Endothelial cell of umbilical vein (primary cell): Measurements from ENCODE around the gene HTRA3. TPM values are rescaled to one million over a fixed set of nuclear protein-coding genes. Genes with fewer than 3 reads are reported as not detected.

Source experiments
- BruUV-seq: library from RNA; stranded (reverse); fragments of 400-500 nt; replicated peaks from 2 replicates; lab custom pipeline; 2021; lab: Mats Ljungman, UMichigan
- CTCF ChIA-PET: fragments of 300-600, 350-600 bp; sonication (Branson Sonifier 250); formaldehyde crosslinking; loops from one replicate; lab custom pipeline; 2021; ENCODE audit warnings: antibody characterized with exemption, inconsistent platforms; lab: Charles Lee
- POLR2A ChIA-PET: fragments of 300-600, 350-600 bp; sonication (Branson Sonifier 250); formaldehyde crosslinking; loops from one replicate; lab custom pipeline; 2021; ENCODE audit warnings: antibody characterized with exemption, inconsistent platforms; lab: Charles Lee
- DNase-seq: peaks from one replicate; pipeline ENCODE4 v3.0.0-alpha.2; 2011; ENCODE audit warnings: low read depth, low spot score
- FAIRE-seq: peaks from 2 replicates; lab custom pipeline; 2011; peaks lifted over from hg19 to GRCh38; lab: Jason Lieb, UNC
- H2AFZ ChIP-seq: 2 replicates; pipeline ENCODE4 v1.6.0; 2012; ENCODE audit warnings: low read depth, low read length, control low read depth, inconsistent platforms
- H3K27ac ChIP-seq: 2 replicates; pipeline ENCODE4 v1.5.1; 2011; ENCODE audit warnings: low read depth, mild to moderate bottlenecking, control low read depth, low read length, moderate library complexity; ENCODE audit not compliant: insufficient read depth
- H3K27me3 ChIP-seq, 2 experiments: 2 replicates each; pipeline versions ENCODE4 v1.6.0 to v1.6.1; 2011; ENCODE audit warnings: low read length in 2 of 2, mixed read lengths in 1 of 2; ENCODE audit not compliant: control insufficient read depth in 2 of 2, insufficient read depth in 2 of 2
- H3K36me3 ChIP-seq, 2 experiments: 2 replicates in 1 of 2; 3 replicates in 1 of 2; pipeline ENCODE4 v1.5.1; 2011; ENCODE audit warnings: low read length in 2 of 2, mild to moderate bottlenecking in 1 of 2, moderate library complexity in 1 of 2; ENCODE audit not compliant: control insufficient read depth in 2 of 2, insufficient read depth in 2 of 2; ENCODE audit errors: extremely low read depth in 1 of 2
- H3K4me1 ChIP-seq: 3 replicates; pipeline ENCODE4 v1.5.1; 2011; ENCODE audit warnings: mild to moderate bottlenecking, low read length; ENCODE audit not compliant: control insufficient read depth, insufficient read depth; ENCODE audit errors: extremely low read depth
- H3K4me2 ChIP-seq: 2 replicates; pipeline ENCODE4 v1.6.1; 2011; ENCODE audit warnings: low read length, control low read depth, mixed read lengths; ENCODE audit not compliant: insufficient read depth
- H3K4me3 ChIP-seq, 3 experiments: fragments of 200-600 bp in 1 of 3; sonication (generic), shearing (Covaris generic) in 1 of 3; replicated peaks in 1 of 3; 2 replicates each; pipeline ENCODE4 v1.5.1; 2011 to 2016; ENCODE audit warnings: control low read depth in 3 of 3, low read length in 3 of 3, mild to moderate bottlenecking in 2 of 3, inconsistent platforms in 1 of 3, low read depth in 1 of 3, moderate library complexity in 1 of 3; ENCODE audit not compliant: insufficient read depth in 1 of 3
- H3K79me2 ChIP-seq: 2 replicates; pipeline ENCODE4 v1.6.0; 2012; ENCODE audit warnings: low read length, inconsistent platforms; ENCODE audit not compliant: control insufficient read depth, insufficient read depth
- H3K9ac ChIP-seq: replicated peaks from 2 replicates; pipeline ENCODE3; 2011; ENCODE audit warnings: low read length, control low read depth; ENCODE audit not compliant: insufficient read depth; ENCODE audit errors: extremely low read depth
- H3K9me1 ChIP-seq: replicated peaks from 3 replicates; pipeline ENCODE4 v1.6.0; 2011; ENCODE audit warnings: mild to moderate bottlenecking, low read length; ENCODE audit not compliant: control insufficient read depth, insufficient read depth; ENCODE audit errors: extremely low read depth
- H3K9me3 ChIP-seq: replicated peaks from 2 replicates; pipeline ENCODE4 v1.5.1; 2012; ENCODE audit warnings: low read length, inconsistent platforms; ENCODE audit not compliant: control insufficient read depth, insufficient read depth
- H4K20me1 ChIP-seq: replicated peaks from 2 replicates; pipeline ENCODE3; 2011; ENCODE audit warnings: mild to moderate bottlenecking, low read length; ENCODE audit not compliant: control insufficient read depth, insufficient read depth; ENCODE audit errors: extremely low read depth
- EZH2 ChIP-seq: IDR thresholded peaks from 2 replicates; pipeline ENCODE4 v1.6.1; 2012; ENCODE audit warnings: borderline replicate concordance, low read depth, mild to moderate bottlenecking, moderate library complexity, low read length, inconsistent platforms; ENCODE audit not compliant: severe bottlenecking
- FOS ChIP-seq: IDR thresholded peaks from 2 replicates; pipeline ENCODE4 v1.6.1; 2011; ENCODE audit warnings: mild to moderate bottlenecking, low read length, moderate library complexity, borderline replicate concordance; ENCODE audit not compliant: insufficient read depth
- GATA2 ChIP-seq: IDR thresholded peaks from 2 replicates; pipeline ENCODE4 v1.7.0; 2011; ENCODE audit warnings: low read depth, mild to moderate bottlenecking, moderate library complexity, mixed read lengths, low read length; ENCODE audit not compliant: insufficient read length, insufficient read depth
- JUN ChIP-seq: IDR thresholded peaks from 2 replicates; pipeline ENCODE4 v1.6.1; 2011; ENCODE audit warnings: borderline replicate concordance, low read depth; ENCODE audit not compliant: insufficient read length, insufficient read depth
- MAX ChIP-seq: IDR thresholded peaks from 2 replicates; pipeline ENCODE4 v1.6.1; 2011; ENCODE audit not compliant: insufficient read depth, insufficient read length
- MYC ChIP-seq: IDR thresholded peaks from one replicate; pipeline ENCODE4 v1.6.1; 2011; ENCODE audit warnings: mild to moderate bottlenecking, low read depth, low read length
- POLR2AphosphoS5 ChIP-seq: IDR thresholded peaks from 2 replicates; pipeline ENCODE4 v1.6.1; 2012; ENCODE audit warnings: low read depth, mild to moderate bottlenecking, control low read depth, low read length, moderate library complexity; ENCODE audit not compliant: insufficient read depth
- dilution Hi-C: fragments of 300-500 bp; cut with MboI; formaldehyde crosslinking; loops from one replicate; pipeline ENCODE4 v1.15.0; 2019; ENCODE audit warnings: low sequenced_read_pairs; ENCODE audit not compliant: extremely low pct_ligation_motif_present
- intact Hi-C: fragments of 100-400 bp; cut with micrococcal nuclease; formaldehyde crosslinking; loops from one replicate; pipeline ENCODE4 v1.10.0; 2022
- polyA plus RNA-seq, 4 experiments: library from polyadenylated mRNA; depleted of rRNA in 3 of 4; stranded (reverse) in 3 of 4; unstranded in 1 of 4; fragments of >200 nt; gene quantifications; 2 replicates each; pipeline versions ENCODE4 v1.2.1 to v1.2.3, GENCODE V29; 2011 to 2012; ENCODE audit warnings: missing spikeins in 1 of 4
- total RNA-seq: library from RNA; stranded (reverse); gene quantifications from 2 replicates; pipeline ENCODE4 v1.2.3, GENCODE V29; 2021

HTRA3 gene
- total and polyA plus RNA-seq, 2 donors (not counting 3 experiments of a cell fraction or from before 2014, with no cell fraction given), result 9.0 to 12.0 TPM

DNA sequence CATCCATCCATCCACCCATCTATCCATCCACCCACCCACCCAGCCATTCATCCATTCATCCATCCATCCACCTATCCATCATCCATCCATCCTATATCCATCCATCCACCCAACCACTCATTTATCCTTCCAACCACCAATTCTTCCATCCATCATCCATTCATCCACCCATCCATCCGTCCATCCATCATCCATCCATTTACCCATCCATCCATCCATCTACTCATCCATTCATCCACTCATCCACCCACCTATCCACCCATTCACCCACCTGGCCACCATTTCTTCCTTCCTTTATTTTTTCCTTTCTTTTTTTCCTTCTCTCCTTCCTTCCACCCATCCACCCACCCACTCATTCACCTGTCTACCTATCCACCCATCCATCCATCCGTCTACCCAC, 25.2 kb downstream of the HTRA3 start:
- intact Hi-C loops, result no loop called here

DNA sequence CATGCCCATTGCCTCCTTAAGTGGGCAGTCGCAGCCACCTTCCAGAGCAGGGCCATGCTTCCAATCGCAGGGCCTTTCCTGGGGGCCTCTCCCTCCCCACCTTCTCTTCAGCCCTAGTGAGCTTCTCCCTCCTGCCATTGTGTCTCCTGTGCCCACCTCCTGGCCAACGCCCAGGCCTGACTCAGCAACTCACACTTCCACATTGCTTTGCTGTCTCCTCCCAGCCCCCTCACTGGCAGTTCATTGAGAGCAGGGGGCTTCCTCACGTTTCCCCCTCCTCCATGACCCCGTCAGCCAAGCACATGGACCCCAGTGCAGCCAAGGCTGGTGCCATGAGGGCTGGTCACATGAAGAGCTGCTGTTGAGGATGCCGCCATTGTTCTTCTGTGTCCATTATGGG, 25.9 kb downstream of the HTRA3 start:
- Histone ChIP-seq H3K27me3 (peaks cover 0 to 4% of the 10 kb centered on the region in 2 experiments), H3K79me2 (no peaks in the 10 kb centered on the region), H3K9ac (no peak overlapping the region), H4K20me1 (no peaks in the 10 kb centered on the region), H3K4me1 (no peaks in the 10 kb centered on the region), H3K27ac (no peak overlapping the region), H3K9me3 (no peaks in the 10 kb centered on the region), H2AFZ (no peak overlapping the region), H3K4me3 (no peak overlapping the region), H3K9me1 (no peaks in the 10 kb centered on the region), H3K36me3 (no peaks in the 10 kb centered on the region), H3K4me2 (no peak overlapping the region)
- TF ChIP-seq MAX, result no peak
- no TSS peak for BruUV-seq
- intact Hi-C loops, result no loop called here
- CTCF ChIA-PET, result interaction anchor here (1.8 kb wide), 1 partner anchor 28 kb away, joined by 5 read pairs; no protein-coding TSS in a partner anchor
- POLR2A ChIA-PET, result no interaction called here
- no peak for FAIRE-seq
- no peak for DNase-seq
- dilution Hi-C loops, result no loop called here

More for the DNA sequence above, 25.2 kb downstream of the HTRA3 start:
- ChIA-PET CTCF (no interaction called here), POLR2A (no interaction called here)
- BruUV-seq, result no TSS peak
- no peak overlapping the region for H3K4me2 ChIP-seq
- H3K27ac ChIP-seq, result no peak overlapping the region
- no peak overlapping the region for H2AFZ ChIP-seq
- FAIRE-seq (no peak), DNase-seq (no peak)
- dilution Hi-C loops, result no loop called here
- no peaks in the 10 kb centered on the region for H3K79me2 ChIP-seq
- H3K9ac ChIP-seq, result no peak overlapping the region
- H4K20me1 ChIP-seq, result no peaks in the 10 kb centered on the region
- no peaks in the 10 kb centered on the region for H3K4me1 ChIP-seq
- H3K27me3 ChIP-seq, result peaks cover 0 to 3% of the 10 kb centered on the region in 2 experiments
- TF ChIP-seq EZH2 (no peak), FOS (no peak), MAX (no peak), JUN (no peak), GATA2 (no peak), POLR2AphosphoS5 (no peak), MYC (no peak)
- no peaks in the 10 kb centered on the region for H3K36me3 ChIP-seq
- no peaks in the 10 kb centered on the region for H3K9me3 ChIP-seq
- no peaks in the 10 kb centered on the region for H3K9me1 ChIP-seq
- H3K4me3 ChIP-seq, result no peak overlapping the region
